ENCODE results near the gene SMC5. TPM values are rescaled to one million over a fixed set of nuclear protein-coding genes. Genes with fewer than 3 reads are reported as not detected.

Gene SMC5
- polyA plus RNA-seq, 3 donors, result 39.3 to 49.3 (median 43.5) TPM

- no peak for DNase-seq (ENCODE audit: low read depth in 3 of 3, low spot score in 2 of 3)
These were observed 144.4 kb downstream of the SMC5 start for GRCh38 chr9:70403166-70403565.

- no peak for DNase-seq (ENCODE audit: low read depth in 3 of 3, low spot score in 2 of 3)
These were observed 144.8 kb downstream of the SMC5 start for GRCh38 chr9:70403618-70404025.

GRCh38 chr9:70404261-70404660, 145.5 kb downstream of the SMC5 start:
- DNase-seq (ENCODE audit: low read depth in 3 of 3, low spot score in 2 of 3), result no peak

Other genes with a start within 250 kb of the SMC5 start
- gene MAMDC2, start 215.1 kb upstream of the SMC5 start, polyA plus RNA-seq (ENCODE audit: insufficient read length in 3 of 3), result 1 to 10 TPM; 7.0 to 8.6 (median 7.3) TPM
- gene KLF9, start 155.7 kb downstream of the SMC5 start, polyA plus RNA-seq (ENCODE audit: insufficient read length in 3 of 3), result 1 to 10 TPM; 7.0 to 9.2 (median 8.9) TPM

Data from right renal cortex interstitium (tissue), 3 donors.